H1 (cell line): ENCODE results near the gene GRK5.

Source experiments
- CTCF ChIP-seq, 3 experiments: IDR thresholded peaks; 1 replicate in 2 of 3; 2 replicates in 1 of 3; pipeline versions ENCODE4 v1.5.1 to v1.6.1; 2011; ENCODE audit warnings: low read length in 3 of 3, mild to moderate bottlenecking in 3 of 3, inconsistent platforms in 2 of 3, low read depth in 1 of 3, moderate library complexity in 1 of 3; ENCODE audit not compliant: insufficient read depth in 1 of 3; ENCODE audit errors: control extremely low read depth in 1 of 3
- EZH2 ChIP-seq: fragments of 200-600 bp; sonication (generic); IDR thresholded peaks from 2 replicates; pipeline ENCODE4 v1.7.1; 2012; ENCODE audit warnings: low read depth, mild to moderate bottlenecking, moderate library complexity, low read length, inconsistent platforms; ENCODE audit not compliant: severe bottlenecking
- HDAC2 ChIP-seq, 2 experiments: fragments of 300-600 bp in 1 of 2; sonication (generic) in 1 of 2; IDR thresholded peaks; 2 replicates each; pipeline ENCODE4 v1.6.1; 2011 to 2012; ENCODE audit warnings: low read depth in 2 of 2, low read length in 2 of 2, mild to moderate bottlenecking in 2 of 2, moderate library complexity in 2 of 2, borderline replicate concordance in 1 of 2, inconsistent platforms in 1 of 2
- POLR2A ChIP-seq, 2 experiments: IDR thresholded peaks; 1 replicate in 1 of 2; 2 replicates in 1 of 2; pipeline ENCODE4 v1.6.1; 2011; ENCODE audit warnings: low read depth in 2 of 2, low read length in 2 of 2, mild to moderate bottlenecking in 2 of 2; ENCODE audit errors: control extremely low read depth in 1 of 2
- RAD21 ChIP-seq, 2 experiments: IDR thresholded peaks in 1 of 2; conservative IDR thresholded peaks in 1 of 2; 2 replicates each; pipeline ENCODE4 v1.6.1; 2011; ENCODE audit warnings: low read depth in 2 of 2, low read length in 2 of 2, improper control_type of control experiment in 1 of 2, inconsistent platforms in 1 of 2, mild to moderate bottlenecking in 1 of 2, moderate library complexity in 1 of 2
- RBBP5 ChIP-seq: IDR thresholded peaks from 2 replicates; pipeline ENCODE4 v1.7.1; 2012; ENCODE audit warnings: low read depth, mild to moderate bottlenecking, inconsistent platforms, low read length, moderate library complexity, borderline replicate concordance
- TAF1 ChIP-seq: IDR thresholded peaks from 2 replicates; pipeline ENCODE4 v1.6.1; 2011; ENCODE audit warnings: mild to moderate bottlenecking, low read depth, low read length

DNA sequence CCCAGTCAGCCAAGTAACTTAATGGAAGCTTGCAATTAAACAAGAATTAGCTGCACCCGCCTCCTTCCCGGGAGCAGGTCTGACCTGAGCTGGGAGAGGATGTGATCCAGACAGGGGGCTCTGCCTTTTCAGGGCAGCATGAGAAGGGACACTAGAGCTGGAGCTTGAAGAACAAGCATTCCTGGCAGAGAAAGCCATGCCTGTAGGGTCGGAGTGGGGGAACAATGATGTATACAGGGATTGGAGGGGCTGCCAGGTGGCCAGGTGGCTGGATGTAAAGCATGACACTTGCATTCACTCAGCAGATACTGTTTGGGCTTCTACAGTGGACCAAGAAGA lies 112.5 kb downstream of the GRK5 start:
- no peak for TF ChIP-seq CTCF (IDR thresholded peaks at IDR 0.05; ENCODE audit: control extremely low read depth in 1 of 3, insufficient read depth in 1 of 3, low read depth in 1 of 3, low read length in 3 of 3)
- no peak for TF ChIP-seq HDAC2 (IDR thresholded peaks at IDR 0.05; ENCODE audit: borderline replicate concordance in 1 of 2, low read depth in 2 of 2, low read length in 2 of 2)
- TF ChIP-seq POLR2A (IDR thresholded peaks at IDR 0.05; ENCODE audit: control extremely low read depth in 1 of 2, low read depth in 2 of 2, low read length in 2 of 2), result no peak
- no peak for TF ChIP-seq EZH2
- no peak for TF ChIP-seq RAD21 (IDR thresholded peaks at IDR 0.05 in 1 of 2, conservative IDR thresholded peaks at IDR 0.05 in 1 of 2; ENCODE audit: low read depth in 2 of 2, low read length in 2 of 2)
- TF ChIP-seq TAF1, result no peak
- TF ChIP-seq RBBP5, result no peak
